BLaER1 treated with 17β-estradiol and CSF1 and Interleukin-3, amounts not matched to agents 10 nM and 100 nM (cell line): ENCODE data around the gene CREBL2.
"Not testable (repeated sequence)": the region's sequence is repeated elsewhere in the genome, so short reads cannot be mapped to it uniquely, and the experiment has no call there.

Experiments
- H3K27ac ChIP-seq, 11 experiments: shearing (Covaris generic); formaldehyde crosslinking; 2 replicates each; pipeline ENCODE4 v1.8.1; 2022
- H3K27me3 ChIP-seq, 11 experiments: shearing (Covaris generic); formaldehyde crosslinking; 2 replicates each; pipeline ENCODE4 v1.8.1; 2022
- H3K36me3 ChIP-seq, 11 experiments: shearing (Covaris generic); formaldehyde crosslinking; 2 replicates each; pipeline ENCODE4 v1.8.1; 2022
- H3K4me1 ChIP-seq, 10 experiments: shearing (Covaris generic); formaldehyde crosslinking; 2 replicates each; pipeline ENCODE4 v1.8.1; 2022
- H3K4me2 ChIP-seq, 11 experiments: shearing (Covaris generic); formaldehyde crosslinking; 2 replicates each; pipeline ENCODE4 v1.8.1; 2022
- H3K4me3 ChIP-seq, 10 experiments: shearing (Covaris generic); formaldehyde crosslinking; 2 replicates each; pipeline ENCODE4 v1.8.1; 2022
- H3K9ac ChIP-seq, 11 experiments: shearing (Covaris generic); formaldehyde crosslinking; 2 replicates each; pipeline ENCODE4 v1.8.1; 2022
- H3K9me3 ChIP-seq, 11 experiments: shearing (Covaris generic); formaldehyde crosslinking; replicated peaks in 1 of 11; 2 replicates each; pipeline ENCODE4 v1.8.1; 2022
- H4K20me1 ChIP-seq, 11 experiments: shearing (Covaris generic); formaldehyde crosslinking; 2 replicates each; pipeline ENCODE4 v1.8.1; 2022
- Cebpa-rat ChIP-seq, 11 experiments: shearing (Covaris generic); IDR thresholded peaks; 2 replicates each; pipeline ENCODE4 v1.8.1; 2022

Gene CREBL2, protein sequence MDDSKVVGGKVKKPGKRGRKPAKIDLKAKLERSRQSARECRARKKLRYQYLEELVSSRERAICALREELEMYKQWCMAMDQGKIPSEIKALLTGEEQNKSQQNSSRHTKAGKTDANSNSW

GRCh38 chr12:12611512-12612306 lies at the start of gene CREBL2:
Gene CREBL2, plus strand, starts transcription at chr12:12611876. Its CDS starts 297 bp downstream, at chr12:12612173.
- TF ChIP-seq Cebpa-rat (IDR thresholded peaks at IDR 0.05): no peak
- H3K27ac ChIP-seq: peak within 1 kb of the TSS; percentile 81 to 93 (median 89)

GRCh38 chr12:12562016-12562483 lies 49.6 kb upstream of the CREBL2 start:
- Histone ChIP-seq H3K9ac (peak overlapping the region; percentile 92 to 100 (median 96)), H3K9me3 (peaks cover 7 to 23% (median 14%) of the 10 kb centered on the region in 11 experiments; a peak in 21 of 22 replicates), H3K4me3 (peak overlapping the region; percentile 79 to 96 (median 88)), H3K4me2 (peak overlapping the region; percentile 81 to 99 (median 92); a peak in 21 of 22 replicates), H3K4me1 (peaks cover 7 to 30% (median 25%) of the 10 kb centered on the region in 10 experiments; a peak in 19 of 20 replicates), H3K27ac (peak overlapping the region; percentile 90 to 100 (median 96)), H3K27me3 (peaks cover 0 to 36% (median 28%) of the 10 kb centered on the region in 11 experiments; a peak in 20 of 22 replicates), H4K20me1 (peaks cover 0 to 8% (median 0%) of the 10 kb centered on the region in 11 experiments; a peak in 4 of 22 replicates), H3K36me3 (no peaks in the 10 kb centered on the region)
- TF ChIP-seq Cebpa-rat (IDR thresholded peaks at IDR 0.05): no peak

More at GRCh38 chr12:12611512-12612306, at the start of gene CREBL2:
- Histone ChIP-seq H3K4me2 (peak within 1 kb of the TSS; percentile 75 to 99 (median 91)), H3K4me3 (peak within 1 kb of the TSS; percentile 69 to 86 (median 74)), H3K9me3 (no peaks in the 10 kb centered on the region), H3K9ac (peak within 1 kb of the TSS; percentile 79 to 91 (median 86)), H3K4me1 (peaks cover 20 to 63% (median 29%) of the 10 kb centered on the region in 10 experiments), H4K20me1 (peaks cover 0 to 32% (median 0%) of the 10 kb centered on the region in 11 experiments; a peak in 2 of 22 replicates), H3K27me3 (no peaks in the 10 kb centered on the region), H3K36me3 (peaks cover 0 to 26% (median 3%) of the 10 kb centered on the region in 11 experiments; a peak in 8 of 22 replicates)

DNA sequence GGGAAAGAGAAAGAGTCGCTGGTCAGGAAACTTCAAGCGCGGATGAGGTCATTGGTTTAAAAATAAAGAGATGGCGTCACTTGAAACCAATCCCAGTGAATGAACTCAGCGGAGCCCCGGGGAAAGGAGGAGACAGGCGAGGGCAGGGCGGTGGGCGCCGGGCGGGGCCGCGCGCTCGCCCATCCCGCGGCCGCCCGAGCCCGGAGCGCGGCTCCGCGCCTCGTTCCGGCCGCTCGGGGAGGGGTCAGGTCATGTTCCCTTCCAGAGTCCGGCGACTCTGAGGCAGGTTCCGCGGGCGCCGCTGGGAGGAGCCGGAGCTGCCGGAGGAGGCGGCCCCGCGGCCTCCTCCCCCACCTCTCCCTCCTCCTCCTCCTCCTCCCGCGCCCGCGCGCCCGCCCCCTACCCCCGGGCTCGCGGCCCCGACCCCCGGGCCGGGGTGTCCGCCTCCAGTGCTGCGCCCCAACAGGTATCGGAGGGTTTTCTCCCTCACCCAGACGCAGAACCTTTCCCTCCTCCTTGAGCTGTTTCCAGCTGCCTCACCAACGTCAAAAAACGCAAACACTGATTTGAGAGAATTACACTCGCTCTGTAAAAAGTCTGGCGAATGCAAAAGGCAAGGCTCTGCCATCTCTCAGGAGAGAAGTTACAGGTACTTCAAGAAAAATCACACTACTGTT lies 49.0 kb upstream of the CREBL2 start, which contains the start of gene DUSP16:
Gene DUSP16, minus strand, starts transcription at position 279 of the 677 bp plus-strand sequence. CDS start 41,765 bp downstream, outside the sequence.
- no peak for TF ChIP-seq Cebpa-rat (IDR thresholded peaks at IDR 0.05)
- Histone ChIP-seq H3K4me2 (peak within 1 kb of the TSS; percentile 81 to 99 (median 92)), H4K20me1 (peaks cover 0 to 8% (median 0%) of the 10 kb centered on the region in 11 experiments; a peak in 4 of 22 replicates), H3K36me3 (no peaks in the 10 kb centered on the region), H3K27ac (peak within 1 kb of the TSS; percentile 90 to 100 (median 96)), H3K4me1 (peaks cover 7 to 30% (median 25%) of the 10 kb centered on the region in 10 experiments; a peak in 19 of 20 replicates), H3K4me3 (peak within 1 kb of the TSS; percentile 79 to 96 (median 88)), H3K27me3 (peaks cover 0 to 36% (median 28%) of the 10 kb centered on the region in 11 experiments; a peak in 20 of 22 replicates), H3K9me3 (peaks cover 7 to 28% (median 14%) of the 10 kb centered on the region in 11 experiments; a peak in 21 of 22 replicates), H3K9ac (peak within 1 kb of the TSS; percentile 92 to 100 (median 96))

DNA sequence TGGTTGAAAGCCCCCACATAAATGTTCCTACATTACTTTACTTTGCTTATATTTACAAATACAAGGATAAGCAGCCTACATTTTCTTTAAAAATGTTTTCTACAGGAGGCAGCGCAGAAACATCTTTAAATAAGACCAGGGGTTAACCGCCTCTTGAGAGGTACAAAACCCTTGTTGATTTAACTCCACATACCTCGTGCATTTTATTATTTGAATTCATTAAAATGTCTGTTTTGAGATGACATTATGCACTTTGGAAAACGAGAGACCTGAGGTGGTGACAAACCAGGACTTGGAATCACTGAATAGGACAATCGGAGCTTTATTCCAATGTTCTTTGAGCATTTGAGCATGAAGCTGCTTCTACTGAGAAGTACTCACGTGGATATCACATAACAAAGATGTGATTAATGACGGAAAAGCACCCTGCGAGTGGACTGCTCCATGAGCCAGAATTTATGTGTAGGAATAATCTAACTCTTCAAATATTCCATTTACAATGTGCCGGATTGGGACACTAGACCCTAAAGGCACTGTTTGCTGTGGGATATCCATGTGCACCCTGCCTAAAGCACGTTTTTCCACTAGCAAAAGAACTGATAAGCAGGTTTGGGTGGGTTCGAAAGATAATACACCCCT lies 48.3 kb upstream of the CREBL2 start:
- peak overlapping the region; percentile 79 to 96 (median 88) for H3K4me3 ChIP-seq
- peak overlapping the region; percentile 92 to 100 (median 96) for H3K9ac ChIP-seq
- no peaks in the 10 kb centered on the region for H3K36me3 ChIP-seq
- peak overlapping the region in 10 of 11 experiments; percentile 78 to 100 (median 96); a peak in 20 of 22 replicates for H3K27ac ChIP-seq
- peak overlapping the region; percentile 48 to 81 (median 70) for H3K4me2 ChIP-seq
- H4K20me1 ChIP-seq: peaks cover 0 to 5% (median 0%) of the 10 kb centered on the region in 11 experiments; a peak in 4 of 22 replicates
- peaks cover 7 to 28% (median 14%) of the 10 kb centered on the region in 11 experiments; a peak in 21 of 22 replicates for H3K9me3 ChIP-seq
- peaks cover 0 to 35% (median 28%) of the 10 kb centered on the region in 11 experiments; a peak in 20 of 22 replicates for H3K27me3 ChIP-seq
- H3K4me1 ChIP-seq: peaks cover 7 to 30% (median 25%) of the 10 kb centered on the region in 10 experiments; a peak in 19 of 20 replicates
- no peak for TF ChIP-seq Cebpa-rat (IDR thresholded peaks at IDR 0.05)

DNA sequence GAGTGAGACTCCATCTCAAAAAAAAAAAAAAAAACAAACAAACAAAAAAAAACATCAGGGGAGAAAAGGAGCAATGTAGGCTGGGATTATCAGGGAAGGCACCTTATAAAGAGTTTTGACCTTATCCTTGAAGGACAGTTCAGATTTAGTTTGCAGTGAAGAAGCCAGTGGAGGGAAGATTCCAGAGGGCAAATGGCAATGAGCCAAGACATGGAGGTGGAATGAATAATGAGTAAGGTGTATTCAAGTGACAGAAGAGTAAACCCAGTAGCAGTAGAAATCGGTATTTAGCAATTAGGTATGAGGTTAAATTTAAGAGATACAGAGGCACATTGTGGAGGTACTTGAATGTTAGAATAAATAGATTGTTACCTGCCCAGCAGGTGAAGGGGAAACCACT lies 46.8 kb upstream of the CREBL2 start:
- peaks cover 0 to 21% (median 20%) of the 10 kb centered on the region in 11 experiments; a peak in 19 of 22 replicates for H3K27me3 ChIP-seq
- H3K4me2 ChIP-seq: no peak overlapping the region
- H3K4me3 ChIP-seq: no peak overlapping the region
- no peak overlapping the region for H3K9ac ChIP-seq
- peaks cover 7 to 28% (median 14%) of the 10 kb centered on the region in 11 experiments; a peak in 21 of 22 replicates for H3K9me3 ChIP-seq
- no peak overlapping the region for H3K27ac ChIP-seq
- peaks cover 0 to 5% (median 0%) of the 10 kb centered on the region in 11 experiments; a peak in 2 of 22 replicates for H4K20me1 ChIP-seq
- peaks cover 7 to 26% (median 22%) of the 10 kb centered on the region in 10 experiments; a peak in 19 of 20 replicates for H3K4me1 ChIP-seq
- TF ChIP-seq Cebpa-rat (IDR thresholded peaks at IDR 0.05): no peak
- no peaks in the 10 kb centered on the region for H3K36me3 ChIP-seq

GRCh38 chr12:12565971-12566370 lies 45.7 kb upstream of the CREBL2 start:
- H3K9ac ChIP-seq, H3K27ac ChIP-seq, H4K20me1 ChIP-seq, H3K4me2 ChIP-seq, H3K4me3 ChIP-seq, H3K36me3 ChIP-seq: not testable (repeated sequence)
- H3K9me3 ChIP-seq: peaks cover 7 to 28% (median 14%) of the 10 kb centered on the region in 11 experiments; a peak in 21 of 22 replicates
- H3K4me1 ChIP-seq: peaks cover 3 to 15% (median 13%) of the 10 kb centered on the region in 10 experiments; a peak in 16 of 20 replicates
- H3K27me3 ChIP-seq: peaks cover 0 to 11% (median 10%) of the 10 kb centered on the region in 11 experiments; a peak in 17 of 22 replicates

DNA sequence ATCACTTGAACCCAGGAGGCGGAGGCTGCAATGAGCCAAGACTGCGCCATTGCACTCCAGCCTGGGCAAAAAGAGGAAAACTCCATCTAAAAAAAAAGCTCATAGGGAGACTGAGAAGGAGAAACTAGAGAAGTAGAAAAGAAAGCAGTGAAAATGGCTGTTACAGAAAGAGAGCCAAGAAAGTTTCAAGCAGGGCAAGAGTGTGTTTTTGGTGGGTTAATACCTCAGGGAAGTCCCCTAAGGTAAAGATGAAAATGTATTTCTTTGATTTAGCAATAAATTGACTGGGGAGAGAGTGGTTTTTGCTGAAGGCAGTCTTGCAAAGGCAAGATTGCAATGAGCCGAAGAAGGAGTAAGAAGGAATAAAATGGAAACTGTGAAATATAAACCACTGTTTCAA lies 39.0 kb upstream of the CREBL2 start:
- H3K27ac ChIP-seq: no peak overlapping the region
- H3K4me2 ChIP-seq: no peak overlapping the region
- H3K36me3 ChIP-seq: no peaks in the 10 kb centered on the region
- H3K4me1 ChIP-seq: peaks cover 0 to 14% (median 0%) of the 10 kb centered on the region in 10 experiments; a peak in 4 of 20 replicates
- no peak overlapping the region for H3K9ac ChIP-seq
- TF ChIP-seq Cebpa-rat (IDR thresholded peaks at IDR 0.05): no peak
- H4K20me1 ChIP-seq: no peaks in the 10 kb centered on the region
- no peak overlapping the region for H3K4me3 ChIP-seq
- no peaks in the 10 kb centered on the region for H3K27me3 ChIP-seq
- no peaks in the 10 kb centered on the region for H3K9me3 ChIP-seq

- H4K20me1 ChIP-seq: no peaks in the 10 kb centered on the region
- TF ChIP-seq Cebpa-rat (IDR thresholded peaks at IDR 0.05): no peak
- H3K9me3 ChIP-seq: no peaks in the 10 kb centered on the region
- no peak overlapping the region for H3K4me3 ChIP-seq
- H3K4me2 ChIP-seq: no peak overlapping the region
- H3K9ac ChIP-seq: no peak overlapping the region
- no peak overlapping the region for H3K27ac ChIP-seq
- H3K36me3 ChIP-seq: no peaks in the 10 kb centered on the region
- peaks cover 0 to 20% (median 0%) of the 10 kb centered on the region in 10 experiments; a peak in 4 of 20 replicates for H3K4me1 ChIP-seq
- no peaks in the 10 kb centered on the region for H3K27me3 ChIP-seq
These were observed 33.9 kb upstream of the CREBL2 start for GRCh38 chr12:12577786-12578185.

DNA sequence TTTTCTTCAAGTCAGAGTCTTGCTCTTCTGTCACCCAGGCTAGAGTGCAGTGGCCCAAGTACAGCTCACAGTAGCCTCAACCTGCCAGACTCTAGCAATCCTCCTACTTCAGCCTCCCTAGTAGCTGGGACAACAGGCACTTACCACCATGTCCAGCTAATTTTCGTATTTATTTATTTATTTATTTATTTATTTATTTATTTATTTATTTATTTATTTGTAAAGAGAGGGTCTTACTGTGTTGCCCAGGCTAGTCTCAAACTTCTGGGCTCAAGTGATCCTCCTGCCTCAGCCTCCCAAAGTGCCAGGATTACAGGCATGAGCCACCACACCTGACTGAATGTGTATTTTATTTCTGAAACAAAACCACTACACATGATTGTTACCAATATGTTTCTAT lies 31.0 kb upstream of the CREBL2 start:
- not testable (repeated sequence) for H3K4me3 ChIP-seq, H3K27me3 ChIP-seq, H3K36me3 ChIP-seq, H3K27ac ChIP-seq, H3K9ac ChIP-seq, H4K20me1 ChIP-seq, H3K9me3 ChIP-seq, H3K4me2 ChIP-seq
- H3K4me1 ChIP-seq: peaks cover 0 to 23% (median 0%) of the 10 kb centered on the region in 10 experiments; a peak in 4 of 20 replicates
